LNCAP (cell line): ENCODE data around the gene ZBTB8A.

Source experiments
- CTCF ChIP-seq: fragments of 450-650 bp; IDR thresholded peaks from 2 replicates; pipeline ENCODE4 v1.5.1; 2017; ENCODE audit warnings: mild to moderate bottlenecking

The ZBTB8A gene

GRCh38 chr1:32538887-32539583 is at the start of gene ZBTB8A:
Gene ZBTB8A, plus strand, starts transcription at chr1:32539427. Its CDS starts 53,505 bp downstream, at chr1:32592932.
- TF ChIP-seq CTCF: no peak

GRCh38 chr1:32489774-32490454 is 49.3 kb upstream of the ZBTB8A start:
- no peak for TF ChIP-seq CTCF

DNA sequence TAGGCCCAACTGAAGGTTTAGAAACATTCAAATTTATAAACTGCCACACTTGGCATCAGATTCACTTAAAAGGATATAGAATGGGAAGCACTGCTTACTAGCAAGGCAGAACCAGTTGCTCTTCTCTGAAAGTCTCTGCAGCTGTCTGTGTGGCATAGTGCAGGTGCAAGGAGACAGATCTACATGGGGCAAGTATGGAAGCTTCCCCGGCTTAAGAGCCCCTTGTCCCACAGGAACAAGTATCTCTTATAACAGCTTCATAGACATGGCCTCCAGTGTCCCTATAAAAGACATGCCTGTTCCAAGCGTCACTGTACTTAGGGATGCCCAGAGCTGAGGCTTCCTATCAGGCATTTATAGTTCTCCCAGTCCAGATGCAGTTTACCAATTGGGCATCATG is 47.8 kb upstream of the ZBTB8A start:
- TF ChIP-seq CTCF: no peak

DNA sequence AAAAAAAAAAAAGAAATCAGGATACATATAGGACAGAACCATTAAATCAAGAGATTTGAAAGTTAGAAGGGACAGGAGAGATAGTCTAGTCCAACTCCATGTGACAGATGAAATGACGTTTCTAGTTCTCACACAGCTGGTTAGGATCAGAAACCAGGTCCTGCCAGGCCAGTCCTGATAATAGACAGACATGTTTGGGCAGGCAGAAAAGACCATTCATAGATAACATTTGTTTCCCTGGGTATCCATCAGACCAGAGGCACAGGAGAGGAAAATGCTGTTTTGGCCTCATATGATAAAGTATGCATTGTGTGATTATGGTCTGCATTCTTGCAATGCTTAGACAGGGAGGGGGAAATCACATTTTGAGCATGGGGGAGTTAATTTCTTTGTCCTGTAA is 45.0 kb upstream of the ZBTB8A start:
- TF ChIP-seq CTCF: no peak

- TF ChIP-seq CTCF: no peak
Measured at GRCh38 chr1:32494711-32495337, 44.4 kb upstream of the ZBTB8A start.

GRCh38 chr1:32496127-32496526 is 43.1 kb upstream of the ZBTB8A start:
- no peak for TF ChIP-seq CTCF

- TF ChIP-seq CTCF: no peak
Measured at GRCh38 chr1:32498751-32499150, 40.5 kb upstream of the ZBTB8A start.
